ENCODE measurements around the gene CD8B. TPM values are rescaled to one million over a fixed set of nuclear protein-coding genes. Genes with fewer than 3 reads are reported as not detected.

Gene CD8B
- total RNA-seq, 4 donors from 2014 or later, result 3.1 TPM; not detected in 3

DNA sequence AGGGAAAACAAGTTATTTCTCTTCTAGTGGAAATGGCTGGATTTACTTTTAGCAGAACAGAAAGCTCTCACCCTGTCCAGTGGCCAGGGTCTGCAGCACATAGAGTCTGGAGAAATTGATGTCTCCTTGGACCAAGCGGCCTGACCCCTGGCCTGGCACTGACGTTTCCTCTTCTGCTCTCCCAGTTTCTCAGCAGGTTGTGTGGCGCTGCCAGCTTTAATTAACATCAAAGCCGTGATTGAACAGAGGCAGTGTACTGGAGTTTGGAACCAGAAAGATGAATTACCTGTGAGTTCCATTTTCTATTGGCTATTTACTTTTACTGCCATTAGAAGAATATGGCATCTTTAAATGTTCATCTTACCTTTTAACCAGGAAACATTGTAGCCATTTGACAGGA, 91.8 kb downstream of the CD8B start:
- DNase-seq (ENCODE audit: low spot score in 2 of 2), result no peak
- Histone ChIP-seq H3K4me1 (peaks cover 0 to 3% (median 0%) of the 10 kb centered on the region in 4 donors), H3K27ac (no peak overlapping the region), H3K27me3 (no peaks in the 10 kb centered on the region), H3K9me3 (no peaks in the 10 kb centered on the region), H3K4me3 (no peak overlapping the region), H3K36me3 (peaks cover 0 to 87% (median 5%) of the 10 kb centered on the region in 3 donors)
- TF ChIP-seq POLR2A (IDR thresholded peaks at IDR 0.05) (no peak), EP300 (IDR thresholded peaks at IDR 0.05) (no peak)
- TF ChIP-seq, protein P1, sequence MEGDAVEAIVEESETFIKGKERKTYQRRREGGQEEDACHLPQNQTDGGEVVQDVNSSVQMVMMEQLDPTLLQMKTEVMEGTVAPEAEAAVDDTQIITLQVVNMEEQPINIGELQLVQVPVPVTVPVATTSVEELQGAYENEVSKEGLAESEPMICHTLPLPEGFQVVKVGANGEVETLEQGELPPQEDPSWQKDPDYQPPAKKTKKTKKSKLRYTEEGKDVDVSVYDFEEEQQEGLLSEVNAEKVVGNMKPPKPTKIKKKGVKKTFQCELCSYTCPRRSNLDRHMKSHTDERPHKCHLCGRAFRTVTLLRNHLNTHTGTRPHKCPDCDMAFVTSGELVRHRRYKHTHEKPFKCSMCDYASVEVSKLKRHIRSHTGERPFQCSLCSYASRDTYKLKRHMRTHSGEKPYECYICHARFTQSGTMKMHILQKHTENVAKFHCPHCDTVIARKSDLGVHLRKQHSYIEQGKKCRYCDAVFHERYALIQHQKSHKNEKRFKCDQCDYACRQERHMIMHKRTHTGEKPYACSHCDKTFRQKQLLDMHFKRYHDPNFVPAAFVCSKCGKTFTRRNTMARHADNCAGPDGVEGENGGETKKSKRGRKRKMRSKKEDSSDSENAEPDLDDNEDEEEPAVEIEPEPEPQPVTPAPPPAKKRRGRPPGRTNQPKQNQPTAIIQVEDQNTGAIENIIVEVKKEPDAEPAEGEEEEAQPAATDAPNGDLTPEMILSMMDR (IDR thresholded peaks at IDR 0.05), result no peak
- WGBS, 2 donors, result 75 to 81% methylated on average over 4 of the region's 4 CpGs

DNA sequence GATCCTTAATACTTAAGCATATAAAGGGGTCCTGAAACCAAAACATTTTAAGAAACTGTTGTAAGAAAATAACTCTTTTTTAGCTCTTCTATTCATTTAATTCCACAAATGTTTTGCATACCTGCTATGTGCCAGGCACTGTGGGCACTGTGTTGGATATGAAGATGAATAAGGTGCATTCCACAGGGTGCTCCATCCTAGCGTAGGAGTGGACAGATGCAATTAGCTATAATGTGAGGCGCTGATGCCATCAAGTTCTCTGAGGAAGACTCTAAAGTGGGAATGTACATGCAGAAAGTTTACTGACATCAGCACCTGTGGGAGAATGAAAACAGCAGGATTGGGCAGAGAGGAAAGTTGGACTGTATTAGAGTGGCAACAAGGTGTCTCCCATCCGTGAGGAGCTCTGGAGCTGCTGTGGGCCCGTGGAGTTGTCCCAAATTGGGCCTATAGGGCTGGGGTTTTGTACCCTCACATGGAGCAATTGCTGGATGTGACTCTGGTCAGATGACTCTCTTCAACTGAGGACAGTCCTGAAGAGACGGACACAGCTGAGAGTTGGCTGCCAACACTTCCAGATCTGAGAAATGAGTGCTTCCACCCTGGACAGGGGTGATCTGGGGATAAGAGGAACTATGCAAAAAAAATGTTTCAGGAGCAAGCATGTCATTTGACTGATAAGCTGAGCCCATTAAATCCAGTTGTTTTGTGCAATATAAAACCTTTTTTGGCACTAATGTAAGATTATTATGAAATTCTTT, 93.3 kb downstream of the CD8B start:
- Histone ChIP-seq H3K27me3 (no peaks in the 10 kb centered on the region), H3K4me3 (no peak overlapping the region), H3K27ac (no peak overlapping the region), H3K4me1 (peaks cover 0 to 16% (median 0%) of the 10 kb centered on the region in 4 donors), H3K9me3 (no peaks in the 10 kb centered on the region), H3K36me3 (peaks cover 0 to 73% (median 5%) of the 10 kb centered on the region in 3 donors)
- TF ChIP-seq, protein P1 (IDR thresholded peaks at IDR 0.05), result no peak
- TF ChIP-seq POLR2A (IDR thresholded peaks at IDR 0.05), result no peak
- no peak for TF ChIP-seq EP300 (IDR thresholded peaks at IDR 0.05)
- 75 to 78% methylated on average over 5 of the region's 5 CpGs for WGBS, 2 donors
- no peak for DNase-seq (ENCODE audit: low spot score in 2 of 2)

Other genes starting within 250 kb of the CD8B start
- gene RNF103, start 238.0 kb downstream of the CD8B start, total RNA-seq, result 10 to 100 TPM; 41.7 to 72.5 (median 58.6) TPM
- gene RMND5A, start 141.6 kb downstream of the CD8B start, total RNA-seq, result 10 to 100 TPM; 40.5 to 59.9 (median 48.5) TPM
- 1 to 10 TPM in 2 of 4 donors, under 1 TPM in 1, not detected in 1; 0.63 to 1.8 (median 1.1) TPM for gene CD8A, start 71.0 kb downstream of the CD8B start, total RNA-seq
- gene RGPD1, start 80.2 kb upstream of the CD8B start, total RNA-seq, result 1 to 10 TPM in 3 of 4 donors, under 1 TPM in 1; 0.20 to 4.5 (median 1.9) TPM
- 10 to 100 TPM in 1 of 4 donors, 1 to 10 TPM in 1, not detected in 2; 3.6 to 11.4 TPM for gene PLGLB1, start 160.0 kb upstream of the CD8B start, total RNA-seq

Data from tibial nerve (tissue), 4 donors.